ENCODE measurements around the gene KIF6.
A peak's percentile ranks its signal among the peaks of the same experiment; 100 is the strongest.
"Not testable (repeated sequence)": the region's sequence is repeated elsewhere in the genome, so short reads cannot be mapped to it uniquely, and the experiment has no call there.

KIF6 gene

DNA sequence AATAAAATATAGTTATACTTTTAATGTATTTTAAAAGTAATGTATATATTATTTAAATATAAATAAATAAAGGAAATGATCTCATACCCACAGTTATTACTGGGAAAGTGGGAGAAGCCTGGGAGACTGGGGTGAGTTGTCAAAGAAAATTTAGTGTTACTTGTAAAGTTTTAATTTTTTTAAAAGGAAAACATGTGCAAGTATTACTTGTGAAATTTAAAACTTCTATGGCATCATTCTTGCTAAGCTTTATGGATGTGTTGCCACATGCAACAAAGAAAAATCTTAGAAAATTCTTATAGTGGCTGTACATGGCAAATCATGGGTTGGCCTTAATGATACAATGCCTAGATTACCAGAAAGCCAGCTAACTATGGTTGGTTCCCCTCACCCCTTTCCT lies 208.7 kb downstream of the KIF6 start:
- Histone ChIP-seq H3K4me2 (no peak overlapping the region), H3K4me1 (no peaks in the 10 kb centered on the region), H3K9me3 (no peaks in the 10 kb centered on the region), H4K20me1 (no peaks in the 10 kb centered on the region), H3K9ac (no peak overlapping the region), H3K36me3 (no peaks in the 10 kb centered on the region), H3K4me3 (no peak overlapping the region), H3K27me3 (no peaks in the 10 kb centered on the region), H3K27ac (no peak overlapping the region)
- no peak for TF ChIP-seq Cebpa-rat (IDR thresholded peaks at IDR 0.05)

DNA sequence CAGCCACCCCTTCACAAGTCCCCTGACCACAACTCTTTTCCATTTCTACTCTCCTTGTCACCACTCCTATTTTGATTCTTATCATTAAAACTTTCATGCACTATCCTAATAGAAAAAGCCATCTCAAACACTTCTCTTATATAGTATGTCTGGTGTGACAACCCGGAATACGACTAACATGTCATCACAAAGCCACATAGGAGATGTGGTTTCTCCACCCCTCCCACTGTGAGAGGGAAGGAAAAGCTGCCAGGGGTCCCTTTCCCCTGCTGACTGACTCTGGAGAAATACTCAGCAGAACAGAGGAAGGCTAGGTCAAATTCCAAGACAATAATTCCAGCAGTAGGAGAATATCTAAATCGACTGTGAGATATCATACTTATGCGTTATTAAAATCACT lies 209.7 kb downstream of the KIF6 start:
- no peak for TF ChIP-seq Cebpa-rat (IDR thresholded peaks at IDR 0.05)
- no peaks in the 10 kb centered on the region for H3K27me3 ChIP-seq
- no peak overlapping the region for H3K9ac ChIP-seq

DNA sequence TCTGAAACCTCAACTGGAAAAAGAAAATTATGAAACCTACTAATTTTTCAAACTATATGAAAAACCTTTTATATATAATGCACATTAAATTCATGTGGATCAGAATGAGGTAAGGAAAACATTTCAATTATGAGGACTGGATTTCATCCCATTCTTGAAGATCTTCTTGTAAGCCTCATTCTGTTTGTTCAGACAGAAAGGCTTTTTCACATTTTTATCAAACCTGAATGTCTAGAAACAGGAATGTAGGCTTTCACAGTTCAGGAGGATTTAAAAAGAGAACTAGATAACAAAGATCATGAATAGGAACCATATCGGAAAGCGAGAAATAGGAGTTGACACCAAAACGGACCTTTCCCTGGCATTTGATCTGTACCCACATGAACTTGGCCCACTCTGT lies 210.2 kb downstream of the KIF6 start:
- H3K36me3 ChIP-seq, result no peaks in the 10 kb centered on the region
- no peak overlapping the region for H3K4me3 ChIP-seq
- no peak overlapping the region for H3K27ac ChIP-seq
- no peaks in the 10 kb centered on the region for H4K20me1 ChIP-seq
- no peaks in the 10 kb centered on the region for H3K27me3 ChIP-seq
- no peak overlapping the region for H3K4me2 ChIP-seq
- no peaks in the 10 kb centered on the region for H3K9me3 ChIP-seq
- TF ChIP-seq Cebpa-rat (IDR thresholded peaks at IDR 0.05), result no peak
- no peaks in the 10 kb centered on the region for H3K4me1 ChIP-seq
- H3K9ac ChIP-seq, result no peak overlapping the region

More for the DNA sequence above, 209.7 kb downstream of the KIF6 start:
- H3K4me1 ChIP-seq, result no peaks in the 10 kb centered on the region
- no peak overlapping the region for H3K27ac ChIP-seq
- no peak overlapping the region for H3K4me2 ChIP-seq
- H3K36me3 ChIP-seq, result no peaks in the 10 kb centered on the region
- no peaks in the 10 kb centered on the region for H4K20me1 ChIP-seq
- no peaks in the 10 kb centered on the region for H3K9me3 ChIP-seq
- no peak overlapping the region for H3K4me3 ChIP-seq

DNA sequence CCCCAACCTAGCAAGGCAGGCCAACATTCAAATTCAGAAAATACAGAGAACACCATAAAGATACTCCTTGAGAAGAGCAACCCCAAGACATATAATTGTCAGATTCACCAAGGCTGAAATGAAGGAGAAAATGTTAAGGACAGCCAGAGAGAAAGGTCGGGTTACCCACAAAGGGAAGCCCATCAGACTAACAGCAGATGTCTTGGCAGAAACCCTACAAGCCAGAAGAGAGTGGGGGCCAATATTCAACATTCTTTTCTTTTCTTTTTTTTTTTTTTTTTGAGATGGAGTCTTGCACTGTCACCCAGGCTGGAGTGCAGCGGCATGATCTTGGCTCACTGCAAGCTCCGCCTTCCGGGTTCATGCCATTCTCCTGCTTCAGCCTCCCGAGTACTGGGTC lies 215.4 kb downstream of the KIF6 start:
- not testable (repeated sequence) for H3K4me1 ChIP-seq, H4K20me1 ChIP-seq, H3K27me3 ChIP-seq, H3K27ac ChIP-seq, H3K4me2 ChIP-seq, H3K4me3 ChIP-seq, H3K36me3 ChIP-seq, H3K9ac ChIP-seq
- H3K9me3 ChIP-seq, result peaks cover 10% of the 10 kb centered on the region

DNA sequence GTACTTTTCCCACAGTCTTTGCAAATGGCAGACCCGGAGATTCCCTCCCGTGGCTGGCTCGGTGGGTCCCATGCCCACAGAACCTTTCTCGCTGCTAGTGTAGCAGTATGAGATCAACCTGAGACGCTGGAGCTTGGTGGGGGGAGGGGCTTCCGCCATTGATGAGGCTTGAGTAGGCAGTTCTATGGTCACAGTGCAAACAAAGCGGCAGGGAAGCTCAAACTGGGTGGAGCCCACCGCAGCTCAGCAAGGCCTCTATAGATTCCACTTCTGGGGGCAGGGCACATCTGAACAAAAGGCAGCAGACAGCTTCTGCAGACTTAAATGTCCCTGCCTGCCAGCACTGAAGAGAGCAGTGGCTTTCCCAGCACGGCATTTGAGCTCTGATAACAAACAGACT lies 216.7 kb downstream of the KIF6 start:
- Histone ChIP-seq H3K9ac (no peak overlapping the region), H3K36me3 (no peaks in the 10 kb centered on the region), H3K4me2 (no peak overlapping the region), H4K20me1 (no peaks in the 10 kb centered on the region), H3K27me3 (no peaks in the 10 kb centered on the region), H3K4me1 (no peaks in the 10 kb centered on the region), H3K4me3 (no peak overlapping the region), H3K27ac (no peak overlapping the region), H3K9me3 (peaks cover 10% of the 10 kb centered on the region)
- no peak for TF ChIP-seq Cebpa-rat (IDR thresholded peaks at IDR 0.05)

DNA sequence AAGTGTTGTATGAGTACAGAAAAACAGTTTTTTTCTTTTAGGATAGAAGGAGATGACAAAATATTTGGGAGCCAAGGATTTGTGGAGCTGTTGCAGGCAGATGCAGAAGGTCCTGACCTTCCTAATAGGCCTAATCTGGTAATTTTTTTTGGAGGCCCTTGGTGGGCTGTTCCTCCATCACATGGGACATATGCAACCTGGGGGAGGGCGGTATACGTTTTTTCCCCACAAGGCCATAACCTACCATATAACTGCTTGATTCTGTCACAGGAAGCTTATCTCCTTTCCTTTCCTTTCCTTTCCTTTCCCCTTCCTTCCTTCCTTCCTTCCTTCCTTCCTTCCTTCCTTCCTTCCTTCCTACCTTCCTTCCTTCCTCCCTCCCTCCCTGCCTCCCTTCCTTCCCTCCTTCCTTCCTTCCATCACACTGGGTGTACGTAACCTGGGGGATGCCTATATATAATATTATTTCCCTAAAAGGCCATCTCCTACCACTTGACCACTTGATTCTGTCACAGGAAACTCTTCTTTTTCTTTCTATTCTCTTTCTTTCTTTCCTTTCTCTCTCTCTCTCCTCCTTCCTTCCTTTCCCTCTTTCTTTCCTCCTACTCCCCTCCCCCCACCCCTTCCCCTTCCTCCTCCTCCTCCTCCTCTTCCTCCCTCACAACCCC lies 217.7 kb downstream of the KIF6 start:
- H3K4me2 ChIP-seq, result no peak overlapping the region
- no peaks in the 10 kb centered on the region for H3K27me3 ChIP-seq
- no peak overlapping the region for H3K9ac ChIP-seq
- TF ChIP-seq Cebpa-rat (IDR thresholded peaks at IDR 0.05), result no peak
- no peaks in the 10 kb centered on the region for H3K4me1 ChIP-seq
- H3K36me3 ChIP-seq, result no peaks in the 10 kb centered on the region
- H3K9me3 ChIP-seq, result peaks cover 18% of the 10 kb centered on the region
- H3K27ac ChIP-seq, result no peak overlapping the region
- no peak overlapping the region for H3K4me3 ChIP-seq
- no peaks in the 10 kb centered on the region for H4K20me1 ChIP-seq

DNA sequence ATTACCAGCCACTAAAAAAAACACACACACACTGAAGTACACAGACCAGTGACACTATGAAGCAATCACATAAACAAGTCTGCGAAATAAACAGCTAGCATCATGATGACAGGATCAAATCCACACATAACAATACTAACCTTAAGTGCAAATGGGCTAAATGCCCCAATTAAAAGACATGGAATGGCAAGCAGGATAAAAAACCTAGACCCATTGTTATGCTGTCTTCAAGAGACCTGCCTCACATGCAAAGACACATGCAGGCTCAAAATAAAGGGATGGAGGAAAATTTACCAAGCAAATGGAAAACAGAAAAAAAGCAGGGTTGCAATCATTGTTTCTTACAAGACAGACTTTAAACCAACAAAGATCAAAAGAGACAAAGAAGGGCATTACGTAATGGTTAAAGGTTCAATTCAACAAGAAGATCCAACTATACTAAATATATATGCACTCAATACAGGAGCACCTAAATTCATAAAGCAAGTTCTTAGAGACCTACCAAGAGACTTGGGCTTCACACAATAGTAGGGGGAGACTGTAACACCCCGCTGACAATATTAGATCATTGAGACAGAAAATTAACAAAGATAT lies 222.7 kb downstream of the KIF6 start:
- H3K9me3 ChIP-seq, result peaks cover 29% of the 10 kb centered on the region
- not testable (repeated sequence) for H3K4me2 ChIP-seq, H3K27me3 ChIP-seq, H4K20me1 ChIP-seq, H3K4me1 ChIP-seq, H3K9ac ChIP-seq, H3K4me3 ChIP-seq, H3K27ac ChIP-seq, H3K36me3 ChIP-seq

DNA sequence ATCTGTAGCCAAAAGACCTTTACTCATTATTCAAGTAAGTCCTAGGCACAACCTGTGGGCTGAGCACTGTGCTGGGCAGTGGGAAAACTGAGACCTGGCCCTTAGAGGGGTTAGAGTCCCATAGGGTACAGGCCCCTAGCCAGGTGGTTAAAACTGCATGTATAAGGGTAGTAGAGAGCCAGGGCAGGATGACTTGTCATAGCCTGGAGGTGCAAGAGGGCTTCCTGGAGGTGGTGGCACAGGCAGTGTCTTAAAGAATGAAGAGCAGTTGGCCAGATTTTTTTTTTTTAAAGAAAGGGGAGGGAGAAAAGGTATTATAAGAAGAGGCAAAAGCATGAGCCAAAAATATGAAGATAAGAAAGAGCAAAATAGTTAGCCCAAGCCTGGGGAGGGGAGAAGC lies 226.2 kb downstream of the KIF6 start:
- TF ChIP-seq Cebpa-rat (IDR thresholded peaks at IDR 0.05), result no peak

DNA sequence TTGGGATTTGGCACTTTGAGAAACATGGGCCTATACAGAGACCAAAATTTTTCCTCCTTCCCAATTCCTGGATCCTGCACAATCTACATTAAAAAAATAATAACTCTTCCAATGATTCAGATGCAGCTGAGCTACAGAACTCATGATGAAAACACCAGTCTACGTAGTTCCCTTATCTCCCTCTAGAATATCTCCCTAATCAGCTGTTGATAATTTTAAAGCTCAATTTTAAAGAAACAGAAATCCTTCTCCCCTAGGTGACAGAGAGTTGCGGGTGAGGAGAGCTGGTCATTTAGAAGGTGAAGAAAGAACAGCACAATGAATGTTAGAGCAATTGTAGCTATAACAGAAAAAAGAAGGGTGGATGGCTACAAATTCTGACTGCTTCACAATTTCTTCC lies 227.1 kb downstream of the KIF6 start:
- H3K27me3 ChIP-seq, result no peaks in the 10 kb centered on the region

More for the DNA sequence above, 226.2 kb downstream of the KIF6 start:
- H3K9me3 ChIP-seq, result peaks cover 29% of the 10 kb centered on the region
- H3K4me1 ChIP-seq, result no peaks in the 10 kb centered on the region
- H3K27ac ChIP-seq, result no peak overlapping the region
- H3K27me3 ChIP-seq, result no peaks in the 10 kb centered on the region
- no peak overlapping the region for H3K9ac ChIP-seq
- H3K4me3 ChIP-seq, result no peak overlapping the region
- no peaks in the 10 kb centered on the region for H4K20me1 ChIP-seq
- H3K4me2 ChIP-seq, result no peak overlapping the region
- no peaks in the 10 kb centered on the region for H3K36me3 ChIP-seq

DNA sequence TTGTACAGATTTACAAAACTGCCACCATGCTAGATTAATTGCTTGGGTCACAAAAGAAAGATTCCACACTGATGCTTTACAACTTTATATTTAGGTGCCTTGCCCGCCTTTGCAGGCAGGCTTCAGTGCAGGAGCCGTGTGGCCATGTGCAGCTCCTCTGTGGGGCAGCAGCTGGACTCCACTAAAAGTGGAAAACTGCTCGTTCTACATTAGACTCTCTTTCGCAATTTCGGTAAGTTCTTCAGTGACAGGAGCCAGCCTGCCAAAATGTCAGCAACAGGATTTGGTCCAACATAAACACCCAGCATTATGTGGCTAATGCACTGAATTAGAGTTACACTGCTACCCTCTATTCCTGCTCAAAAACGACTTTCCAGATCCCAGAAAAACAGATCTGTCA lies 228.3 kb downstream of the KIF6 start:
- Histone ChIP-seq H4K20me1 (no peaks in the 10 kb centered on the region), H3K9me3 (peaks cover 16% of the 10 kb centered on the region), H3K4me2 (no peak overlapping the region), H3K36me3 (no peaks in the 10 kb centered on the region), H3K9ac (no peak overlapping the region), H3K27ac (no peak overlapping the region), H3K4me1 (no peaks in the 10 kb centered on the region), H3K27me3 (no peaks in the 10 kb centered on the region), H3K4me3 (no peak overlapping the region)
- 0 out of 2 replicates have a peak, but pooled peaks have one; percentile 46 for TF ChIP-seq Cebpa-rat (IDR thresholded peaks at IDR 0.05)

More for the DNA sequence above, 227.1 kb downstream of the KIF6 start:
- Histone ChIP-seq H3K4me1 (no peaks in the 10 kb centered on the region), H3K4me3 (no peak overlapping the region), H3K9me3 (peaks cover 27% of the 10 kb centered on the region), H3K9ac (no peak overlapping the region), H3K4me2 (no peak overlapping the region), H3K36me3 (no peaks in the 10 kb centered on the region), H3K27ac (no peak overlapping the region), H4K20me1 (no peaks in the 10 kb centered on the region)
- no peak for TF ChIP-seq Cebpa-rat (IDR thresholded peaks at IDR 0.05)

DNA sequence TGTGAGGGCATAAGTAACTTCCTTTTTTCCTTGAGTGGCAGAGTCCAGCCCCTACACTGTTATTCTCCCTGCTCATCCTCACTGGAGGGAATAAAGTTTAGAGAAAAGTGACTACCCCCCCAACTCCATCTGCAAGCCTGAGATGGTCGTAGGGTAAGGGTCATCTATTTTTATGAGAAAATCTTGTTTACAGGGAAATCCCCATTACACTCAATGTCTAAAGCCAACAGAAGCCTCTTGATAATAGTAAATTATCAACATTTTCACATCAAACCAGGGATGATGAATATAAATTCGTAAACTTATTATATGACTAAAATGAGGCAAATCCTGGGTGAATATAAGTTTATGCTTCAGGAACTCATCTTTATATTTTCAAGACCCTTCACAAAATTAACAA lies 228.8 kb downstream of the KIF6 start:
- H3K4me2 ChIP-seq, result no peak overlapping the region
- H3K36me3 ChIP-seq, result no peaks in the 10 kb centered on the region
- peaks cover 11% of the 10 kb centered on the region for H3K9me3 ChIP-seq
- H4K20me1 ChIP-seq, result no peaks in the 10 kb centered on the region
- H3K27me3 ChIP-seq, result no peaks in the 10 kb centered on the region
- H3K27ac ChIP-seq, result no peak overlapping the region
- no peak overlapping the region for H3K9ac ChIP-seq
- no peak for TF ChIP-seq Cebpa-rat (IDR thresholded peaks at IDR 0.05)
- H3K4me1 ChIP-seq, result no peaks in the 10 kb centered on the region
- no peak overlapping the region for H3K4me3 ChIP-seq
